ENCODE data around the gene FAM83D. TPM values are rescaled to one million over a fixed set of nuclear protein-coding genes. Genes with fewer than 3 reads are reported as not detected.

FAM83D gene
- total RNA-seq, 2 experiments from 2014 or later = 10.5 to 12.4 TPM

GRCh38 chr20:38919683-38920082, 6.5 kb upstream of the FAM83D start:
- POLR2A ChIA-PET = no interaction called here
- H3K9me3 Mint-ChIP-seq (ENCODE audit: low read depth) = no peaks in the 10 kb centered on the region
- DNase-seq (no peak), ATAC-seq (no peak)
- H3K4me1 Mint-ChIP-seq = no peaks in the 10 kb centered on the region
- no peaks in the 10 kb centered on the region for H3K27me3 Mint-ChIP-seq
- no peak overlapping the region for H3K27ac Mint-ChIP-seq
- intact Hi-C loops (cut with DNase I, micrococcal nuclease) = no loop called here
- no peak overlapping the region for H3K4me3 Mint-ChIP-seq
- CTCF ChIA-PET = interaction anchor here (0.8 kb wide), 1 partner anchor 10 kb away, joined by 3 read pairs; no protein-coding TSS in a partner anchor
- peaks cover 19% of the 10 kb centered on the region for H3K36me3 Mint-ChIP-seq (ENCODE audit: low read depth)

GRCh38 chr20:38920411-38920810, 5.8 kb upstream of the FAM83D start:
- Mint-ChIP-seq H3K27ac (no peak overlapping the region), H3K4me3 (no peak overlapping the region), H3K27me3 (no peaks in the 10 kb centered on the region), H3K4me1 (no peaks in the 10 kb centered on the region), H3K9me3 (ENCODE audit: low read depth) (no peaks in the 10 kb centered on the region), H3K36me3 (ENCODE audit: low read depth) (peaks cover 15% of the 10 kb centered on the region)
- DNase-seq = no peak
- intact Hi-C loops (cut with DNase I, micrococcal nuclease) = no loop called here
- no peak for ATAC-seq
- ChIA-PET POLR2A (interaction anchor here (0.6 kb wide), 1 partner anchor 494 kb away, joined by 7 read pairs; no protein-coding TSS in a partner anchor), CTCF (interaction anchor here (8.9 kb wide), 1 partner anchor 130 kb away, joined by 68 read pairs; no protein-coding TSS in a partner anchor)

- intact Hi-C loops (cut with DNase I, micrococcal nuclease) = no loop called here
- ChIA-PET POLR2A (interaction anchor here (0.6 kb wide), 1 partner anchor 495 kb away, joined by 7 read pairs; no protein-coding TSS in a partner anchor), CTCF (interaction anchor here (8.9 kb wide), 1 partner anchor 129 kb away, joined by 68 read pairs; no protein-coding TSS in a partner anchor)
- H3K4me1 Mint-ChIP-seq = peaks cover 3% of the 10 kb centered on the region
- DNase-seq (no peak), ATAC-seq (no peak)
- peaks cover 11% of the 10 kb centered on the region for H3K36me3 Mint-ChIP-seq (ENCODE audit: low read depth)
- no peaks in the 10 kb centered on the region for H3K9me3 Mint-ChIP-seq (ENCODE audit: low read depth)
- H3K27ac Mint-ChIP-seq = no peak overlapping the region
- H3K4me3 Mint-ChIP-seq = no peak overlapping the region
- no peaks in the 10 kb centered on the region for H3K27me3 Mint-ChIP-seq
Measured at GRCh38 chr20:38920851-38921250, 5.4 kb upstream of the FAM83D start.

- CTCF ChIA-PET = interaction anchor here (0.6 to 8.9 kb wide), 6 partner anchors 32 to 252 kb away, joined by 3 to 68 read pairs (median 4); partner anchors contain the start of gene DHX35
- H3K9me3 Mint-ChIP-seq (ENCODE audit: low read depth) = no peaks in the 10 kb centered on the region
- DNase-seq (no peak), ATAC-seq (no peak)
- POLR2A ChIA-PET = interaction anchor here (3.0 kb wide), 1 partner anchor 37 kb away, joined by 17 read pairs; the partner anchor contains the start of gene DHX35
- H3K27me3 Mint-ChIP-seq = no peaks in the 10 kb centered on the region
- intact Hi-C loops (cut with DNase I, micrococcal nuclease) = no loop called here
- peak overlapping the region; percentile 14 for H3K4me3 Mint-ChIP-seq
- no peak overlapping the region for H3K27ac Mint-ChIP-seq
- peaks cover 18% of the 10 kb centered on the region for H3K4me1 Mint-ChIP-seq
- H3K36me3 Mint-ChIP-seq (ENCODE audit: low read depth) = peaks cover 11% of the 10 kb centered on the region
Measured at GRCh38 chr20:38924718-38925117, 1.5 kb upstream of the FAM83D start.

GRCh38 chr20:38926934-38927616, 858 bp downstream of the FAM83D start:
- intact Hi-C loops (cut with DNase I, micrococcal nuclease) = loop anchor here (1.0 kb wide), 7 partner anchors 35 to 281 kb away; partner anchors contain the start of genes DHX35 (in 2 of the 2) and ACTR5 (in 1 of the 2)
- ChIA-PET POLR2A (interaction anchor here (1.6 to 3.0 kb wide), 2 partner anchors 35 to 122 kb away, joined by 9 to 17 read pairs; partner anchors contain the start of gene DHX35), CTCF (interaction anchor here (0.6 to 8.9 kb wide), 13 partner anchors 10 to 280 kb away, joined by 3 to 68 read pairs (median 4); partner anchors contain the start of gene DHX35)
- Mint-ChIP-seq H3K27me3 (no peaks in the 10 kb centered on the region), H3K4me1 (peaks cover 21% of the 10 kb centered on the region), H3K4me3 (peak overlapping the region; percentile 81), H3K9me3 (ENCODE audit: low read depth) (no peaks in the 10 kb centered on the region), H3K27ac (peak overlapping the region; percentile 19), H3K36me3 (ENCODE audit: low read depth) (peaks cover 16% of the 10 kb centered on the region)
- ATAC-seq (no peak), DNase-seq (no peak)

- H3K9me3 Mint-ChIP-seq (ENCODE audit: low read depth) = no peaks in the 10 kb centered on the region
- H3K27me3 Mint-ChIP-seq = no peaks in the 10 kb centered on the region
- intact Hi-C loops (cut with DNase I, micrococcal nuclease) = no loop called here
- H3K36me3 Mint-ChIP-seq (ENCODE audit: low read depth) = peaks cover 16% of the 10 kb centered on the region
- ATAC-seq (no peak), DNase-seq (no peak)
- peaks cover 21% of the 10 kb centered on the region for H3K4me1 Mint-ChIP-seq
- peak overlapping the region; percentile 81 for H3K4me3 Mint-ChIP-seq
- POLR2A ChIA-PET = interaction anchor here (0.7 kb wide), 1 partner anchor 412 kb away, joined by 3 read pairs; no protein-coding TSS in a partner anchor
- no peak overlapping the region for H3K27ac Mint-ChIP-seq
- CTCF ChIA-PET = interaction anchor here (0.7 to 8.9 kb wide), 5 partner anchors 9 to 122 kb away, joined by 3 to 68 read pairs (median 8); partner anchors contain the start of gene DHX35
Measured at GRCh38 chr20:38927902-38928578, 1.8 kb downstream of the FAM83D start.

- Mint-ChIP-seq H3K36me3 (ENCODE audit: low read depth) (peaks cover 15% of the 10 kb centered on the region), H3K4me1 (peaks cover 21% of the 10 kb centered on the region), H3K9me3 (ENCODE audit: low read depth) (no peaks in the 10 kb centered on the region), H3K4me3 (no peak overlapping the region), H3K27me3 (no peaks in the 10 kb centered on the region), H3K27ac (no peak overlapping the region)
- DNase-seq (no peak), ATAC-seq (no peak)
- ChIA-PET POLR2A (interaction anchor here (0.6 to 1.1 kb wide), 4 partner anchors 8 to 281 kb away, joined by 3 to 5 read pairs (median 4); partner anchors contain the start of gene DHX35), CTCF (interaction anchor here (0.9 to 1.8 kb wide), 4 partner anchors 8 to 119 kb away, joined by 3 to 8 read pairs (median 4); no protein-coding TSS in a partner anchor)
- intact Hi-C loops (cut with DNase I, micrococcal nuclease) = no loop called here
Measured at GRCh38 chr20:38930242-38930569, 4.0 kb downstream of the FAM83D start.

- Mint-ChIP-seq H3K27me3 (no peaks in the 10 kb centered on the region), H3K4me3 (no peak overlapping the region), H3K27ac (no peak overlapping the region), H3K36me3 (ENCODE audit: low read depth) (peaks cover 15% of the 10 kb centered on the region), H3K4me1 (peaks cover 18% of the 10 kb centered on the region), H3K9me3 (ENCODE audit: low read depth) (no peaks in the 10 kb centered on the region)
- no peak for DNase-seq
- ChIA-PET POLR2A (no interaction called here), CTCF (interaction anchor here (0.6 to 0.8 kb wide), 2 partner anchors 51 to 134 kb away, joined by 3 read pairs; no protein-coding TSS in a partner anchor)
- intact Hi-C loops (cut with DNase I, micrococcal nuclease) = no loop called here
- ATAC-seq = no peak
Measured at GRCh38 chr20:38931984-38932383, 5.8 kb downstream of the FAM83D start.

- peaks cover 18% of the 10 kb centered on the region for H3K4me1 Mint-ChIP-seq
- DNase-seq = no peak
- POLR2A ChIA-PET = no interaction called here
- CTCF ChIA-PET = interaction anchor here (0.6 kb wide), 1 partner anchor 134 kb away, joined by 3 read pairs; no protein-coding TSS in a partner anchor
- no peaks in the 10 kb centered on the region for H3K9me3 Mint-ChIP-seq (ENCODE audit: low read depth)
- intact Hi-C loops (cut with DNase I, micrococcal nuclease) = no loop called here
- no peaks in the 10 kb centered on the region for H3K27me3 Mint-ChIP-seq
- ATAC-seq = no peak
- H3K36me3 Mint-ChIP-seq (ENCODE audit: low read depth) = peaks cover 15% of the 10 kb centered on the region
- no peak overlapping the region for H3K27ac Mint-ChIP-seq
- H3K4me3 Mint-ChIP-seq = no peak overlapping the region
Measured at GRCh38 chr20:38932457-38933120, 6.4 kb downstream of the FAM83D start.

- Mint-ChIP-seq H3K4me1 (peaks cover 5% of the 10 kb centered on the region), H3K27ac (no peak overlapping the region), H3K4me3 (no peak overlapping the region), H3K27me3 (no peaks in the 10 kb centered on the region), H3K9me3 (ENCODE audit: low read depth) (no peaks in the 10 kb centered on the region), H3K36me3 (ENCODE audit: low read depth) (peaks cover 11% of the 10 kb centered on the region)
- DNase-seq (no peak), ATAC-seq (no peak)
- ChIA-PET CTCF (interaction anchor here (0.9 kb wide), 1 partner anchor 13 kb away, joined by 3 read pairs; no protein-coding TSS in a partner anchor), POLR2A (no interaction called here)
- intact Hi-C loops (cut with DNase I, micrococcal nuclease) = no loop called here
Measured at GRCh38 chr20:38934530-38934929, 8.3 kb downstream of the FAM83D start.

- intact Hi-C loops (cut with DNase I, micrococcal nuclease) = no loop called here
- DNase-seq = no peak
- no peaks in the 10 kb centered on the region for H3K9me3 Mint-ChIP-seq (ENCODE audit: low read depth)
- POLR2A ChIA-PET = no interaction called here
- no peaks in the 10 kb centered on the region for H3K27me3 Mint-ChIP-seq
- H3K27ac Mint-ChIP-seq = no peak overlapping the region
- peaks cover 3% of the 10 kb centered on the region for H3K4me1 Mint-ChIP-seq
- no peak overlapping the region for H3K4me3 Mint-ChIP-seq
- H3K36me3 Mint-ChIP-seq (ENCODE audit: low read depth) = peaks cover 6% of the 10 kb centered on the region
- ATAC-seq = no peak
- CTCF ChIA-PET = no interaction called here
Measured at GRCh38 chr20:38935285-38935684, 9.1 kb downstream of the FAM83D start.
